GM10248 (cell line): ENCODE measurements around the gene CPT1A.

ENCODE experiments used
- CTCF ChIA-PET: fragments of 300-600 bp; sonication (Branson Sonifier 250); formaldehyde crosslinking; extraction: SDS; loops from one replicate; lab custom pipeline; 2021; ENCODE audit warnings: antibody characterized with exemption; lab: Yijun Ruan, JAX
- POLR2A ChIA-PET: fragments of 350-650 bp; sonication (Branson Sonifier 250); formaldehyde crosslinking; extraction: SDS; loops from one replicate; lab custom pipeline; 2020; ENCODE audit warnings: antibody characterized with exemption; lab: Yijun Ruan, JAX
- DNase-seq: peaks from one replicate; pipeline ENCODE4 v3.0.0; 2012; ENCODE audit errors: extremely low spot score
- CTCF ChIP-seq: IDR thresholded peaks from 2 replicates; pipeline ENCODE4 v1.5.1; 2012; ENCODE audit warnings: mild to moderate bottlenecking, low read depth; ENCODE audit errors: extremely low read depth, missing control alignments, control extremely low read depth

Gene CPT1A

GRCh38 chr11:68835749-68836148, 6.0 kb downstream of the CPT1A start:
- POLR2A ChIA-PET = no interaction called here
- CTCF ChIA-PET = no interaction called here
- no peak for DNase-seq

GRCh38 chr11:68835328-68835727, 6.4 kb downstream of the CPT1A start:
- POLR2A ChIA-PET = no interaction called here
- CTCF ChIA-PET = interaction anchor here (2.8 kb wide), 1 partner anchor 8 kb away, joined by 10 read pairs; no protein-coding TSS in a partner anchor
- no peak for TF ChIP-seq CTCF
- DNase-seq = no peak

More at GRCh38 chr11:68835749-68836148, 6.0 kb downstream of the CPT1A start:
- TF ChIP-seq CTCF = no peak

- no peak for DNase-seq
- CTCF ChIA-PET = interaction anchor here (1.4 to 2.8 kb wide), 2 partner anchors 11 to 13 kb away, joined by 3 to 10 read pairs; no protein-coding TSS in a partner anchor
Measured at GRCh38 chr11:68832476-68833181, 9.1 kb downstream of the CPT1A start.

GRCh38 chr11:68831124-68831523, 10.6 kb downstream of the CPT1A start:
- no peak for DNase-seq
- ChIA-PET POLR2A (no interaction called here), CTCF (no interaction called here)
- no peak for TF ChIP-seq CTCF

More at GRCh38 chr11:68832476-68833181, 9.1 kb downstream of the CPT1A start:
- POLR2A ChIA-PET = no interaction called here
- no peak for TF ChIP-seq CTCF

GRCh38 chr11:68829581-68829980, 12.1 kb downstream of the CPT1A start:
- ChIA-PET POLR2A (no interaction called here), CTCF (interaction anchor here (1.0 kb wide), 1 partner anchor 14 kb away, joined by 4 read pairs; no protein-coding TSS in a partner anchor)
- TF ChIP-seq CTCF = no peak
- DNase-seq = no peak

GRCh38 chr11:68828957-68829356, 12.8 kb downstream of the CPT1A start:
- no peak for TF ChIP-seq CTCF
- ChIA-PET POLR2A (no interaction called here), CTCF (no interaction called here)
- DNase-seq = no peak
